HG02588 (cell line): ENCODE measurements around the gene COL5A1.
"Not testable (repeated sequence)": the region's sequence is repeated elsewhere in the genome, so short reads cannot be mapped to it uniquely, and the experiment has no call there.

Experiments
- ATAC-seq: cut with Tn5 transposase; IDR thresholded peaks from one replicate; pipeline ENCODE4 v1.9.1; 2021; ENCODE audit warnings: mild to moderate bottlenecking, moderate library complexity; ENCODE audit not compliant: unreplicated experiment

The COL5A1 gene

GRCh38 chr9:134638502-134639090 is 3.0 kb upstream of the COL5A1 start:
- ATAC-seq: no peak

DNA sequence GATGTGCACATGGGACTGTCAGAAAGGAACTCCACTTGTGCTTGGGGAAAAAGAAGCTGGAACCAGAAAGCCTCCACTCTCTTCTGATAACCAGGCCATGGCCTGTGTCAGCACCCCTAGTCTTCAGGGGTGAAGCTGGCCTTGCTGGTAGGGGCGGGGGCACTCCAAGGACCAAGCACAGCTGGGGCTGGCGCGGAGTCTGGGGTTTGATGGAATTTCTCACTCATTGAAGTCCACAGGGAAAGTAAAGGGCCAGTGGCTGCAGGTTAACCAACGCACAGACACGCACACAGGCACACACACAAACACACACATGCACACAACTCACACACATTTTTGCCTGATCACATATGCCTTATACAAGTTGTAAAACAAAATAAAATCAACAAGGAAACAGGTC is 1.6 kb upstream of the COL5A1 start:
- ATAC-seq: no peak

- ATAC-seq: no peak
These were observed 964 bp upstream of the COL5A1 start for GRCh38 chr9:134640506-134641172.

GRCh38 chr9:134641990-134642384 is 384 bp downstream of the COL5A1 start:
- no peak for ATAC-seq

GRCh38 chr9:134642385-134643181 is 980 bp downstream of the COL5A1 start:
- ATAC-seq: no peak

DNA sequence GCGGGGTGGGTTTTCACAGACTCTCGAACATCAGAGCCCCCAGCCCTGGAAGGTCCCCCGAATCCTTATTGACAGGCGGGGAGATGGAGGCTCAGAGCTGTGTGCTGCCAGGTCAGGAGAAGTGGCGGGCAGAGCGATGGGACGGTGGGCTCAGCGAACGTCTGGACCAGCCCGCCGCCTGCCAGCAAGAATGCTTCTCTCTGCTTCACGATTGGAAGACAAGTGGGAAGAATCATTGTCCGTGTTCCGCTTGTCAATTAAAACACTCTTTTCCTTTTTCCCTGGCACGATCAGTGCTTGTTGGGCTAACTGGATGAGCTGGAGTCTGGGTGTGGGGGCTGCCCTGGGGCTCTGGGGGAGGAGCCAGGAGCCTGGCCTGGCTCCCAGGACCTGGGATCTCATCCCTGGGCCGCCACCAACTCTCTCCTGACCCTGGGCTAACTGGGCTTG is 1.6 kb downstream of the COL5A1 start:
- ATAC-seq: no peak

GRCh38 chr9:134644401-134644724 is 2.8 kb downstream of the COL5A1 start:
- ATAC-seq: not testable (repeated sequence)

GRCh38 chr9:134644725-134645606 is 3.4 kb downstream of the COL5A1 start:
- ATAC-seq: no peak

- ATAC-seq: no peak
These were observed 4.2 kb downstream of the COL5A1 start for GRCh38 chr9:134645607-134646365.

DNA sequence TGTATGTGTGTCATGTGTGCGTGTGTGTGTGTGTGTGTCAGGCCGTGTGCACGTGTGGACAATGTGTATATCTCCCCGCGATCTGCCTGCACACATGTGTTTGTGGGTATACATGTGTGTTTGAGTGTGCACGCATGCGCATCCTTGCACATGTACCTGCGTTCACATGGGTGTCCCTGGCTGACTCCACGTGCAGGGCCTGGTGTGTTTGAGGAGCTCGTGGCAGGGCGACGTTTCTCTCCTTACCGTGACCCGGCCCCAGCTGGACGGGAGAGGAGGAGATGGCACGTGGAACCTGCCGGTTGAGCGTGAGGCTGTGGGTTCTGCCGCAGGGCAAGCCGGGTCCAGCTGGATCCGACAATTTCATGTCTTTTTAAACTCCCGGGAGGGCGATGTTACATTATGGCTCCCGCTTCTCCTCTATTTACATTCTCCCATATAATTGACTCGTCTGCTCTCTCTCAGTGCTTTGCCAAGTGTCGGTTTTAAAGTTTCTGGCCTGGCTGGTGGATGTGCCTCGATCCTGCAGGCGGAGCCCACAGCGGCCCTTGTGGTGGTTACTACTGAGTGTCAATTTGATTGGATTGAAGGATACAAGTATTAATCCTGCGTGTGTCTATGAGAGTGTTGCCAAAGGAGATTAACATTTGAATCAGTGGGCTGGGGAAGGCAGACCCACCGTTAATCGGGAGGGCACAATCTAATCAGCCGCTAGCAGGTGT is 5.9 kb downstream of the COL5A1 start:
- ATAC-seq: no peak

GRCh38 chr9:134648701-134649530 is 7.3 kb downstream of the COL5A1 start:
- no peak for ATAC-seq

DNA sequence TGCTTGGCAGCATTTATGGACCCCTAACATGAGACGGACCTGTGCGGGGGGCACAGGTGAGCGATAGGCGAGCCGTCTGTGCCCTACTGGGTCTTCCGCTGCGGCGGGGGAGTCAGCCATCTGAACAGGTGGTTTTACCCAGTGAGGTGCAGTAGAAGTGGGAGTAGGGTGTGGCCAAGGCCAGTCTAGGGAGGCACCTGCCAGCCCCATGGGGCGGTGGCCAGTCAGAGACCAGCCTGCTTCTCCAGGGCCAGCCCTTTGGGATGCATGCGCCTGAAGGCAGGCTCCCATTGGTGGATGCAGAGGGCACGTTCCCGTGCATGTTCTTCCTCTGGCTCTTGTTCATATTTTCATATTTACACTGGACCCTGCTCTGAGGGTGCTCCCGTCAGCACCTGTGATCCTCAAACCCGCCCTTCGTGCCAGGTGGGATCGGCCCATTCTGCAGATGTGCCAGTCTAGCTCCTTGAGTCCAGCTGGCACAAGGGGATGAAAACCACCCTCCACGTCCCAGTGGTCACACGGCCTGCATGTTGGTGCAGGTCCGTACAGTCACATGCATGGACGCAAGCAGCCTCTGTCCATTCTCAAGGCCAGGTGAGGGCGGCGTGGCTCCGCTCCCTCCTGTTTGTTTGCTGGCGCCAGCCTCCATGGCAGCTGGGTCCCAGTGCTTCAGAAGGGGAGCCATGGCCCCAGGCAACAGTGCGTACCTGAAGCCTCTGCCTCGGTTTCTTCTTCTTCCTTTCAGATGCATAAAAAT is 9.0 kb downstream of the COL5A1 start:
- ATAC-seq: no peak

DNA sequence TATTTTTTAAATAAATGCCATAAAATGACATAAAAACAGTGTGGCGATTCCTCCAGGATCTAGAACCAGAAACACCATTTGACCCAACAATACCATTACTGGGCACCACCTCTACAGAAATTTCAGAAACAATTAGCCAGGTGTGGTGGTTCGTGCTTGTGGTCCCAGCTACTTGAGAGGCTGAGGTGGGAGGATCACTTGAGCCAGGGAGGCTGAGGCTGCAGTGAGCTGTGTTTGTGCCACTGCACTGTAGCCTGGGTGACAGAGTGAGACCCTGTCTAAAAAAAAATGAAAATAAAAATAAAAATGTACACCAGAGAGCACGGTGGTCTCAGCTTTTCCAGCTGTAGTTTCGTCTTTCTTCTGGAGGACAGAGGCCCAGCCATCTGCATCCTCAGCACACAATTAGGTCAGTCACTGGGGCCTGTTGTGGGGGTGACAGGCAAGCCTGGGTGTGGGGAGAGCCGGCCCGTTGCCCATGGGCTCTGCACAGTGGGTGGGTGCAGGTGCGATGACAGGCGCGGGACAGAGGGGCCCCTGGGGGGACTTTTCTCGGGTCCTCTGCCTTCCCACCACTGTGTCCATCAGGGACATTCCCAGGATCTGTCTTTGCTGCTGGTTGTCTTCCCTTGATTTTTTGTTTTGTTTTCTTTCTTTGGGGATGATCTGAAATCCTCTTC is 9.8 kb downstream of the COL5A1 start:
- ATAC-seq: no peak

DNA sequence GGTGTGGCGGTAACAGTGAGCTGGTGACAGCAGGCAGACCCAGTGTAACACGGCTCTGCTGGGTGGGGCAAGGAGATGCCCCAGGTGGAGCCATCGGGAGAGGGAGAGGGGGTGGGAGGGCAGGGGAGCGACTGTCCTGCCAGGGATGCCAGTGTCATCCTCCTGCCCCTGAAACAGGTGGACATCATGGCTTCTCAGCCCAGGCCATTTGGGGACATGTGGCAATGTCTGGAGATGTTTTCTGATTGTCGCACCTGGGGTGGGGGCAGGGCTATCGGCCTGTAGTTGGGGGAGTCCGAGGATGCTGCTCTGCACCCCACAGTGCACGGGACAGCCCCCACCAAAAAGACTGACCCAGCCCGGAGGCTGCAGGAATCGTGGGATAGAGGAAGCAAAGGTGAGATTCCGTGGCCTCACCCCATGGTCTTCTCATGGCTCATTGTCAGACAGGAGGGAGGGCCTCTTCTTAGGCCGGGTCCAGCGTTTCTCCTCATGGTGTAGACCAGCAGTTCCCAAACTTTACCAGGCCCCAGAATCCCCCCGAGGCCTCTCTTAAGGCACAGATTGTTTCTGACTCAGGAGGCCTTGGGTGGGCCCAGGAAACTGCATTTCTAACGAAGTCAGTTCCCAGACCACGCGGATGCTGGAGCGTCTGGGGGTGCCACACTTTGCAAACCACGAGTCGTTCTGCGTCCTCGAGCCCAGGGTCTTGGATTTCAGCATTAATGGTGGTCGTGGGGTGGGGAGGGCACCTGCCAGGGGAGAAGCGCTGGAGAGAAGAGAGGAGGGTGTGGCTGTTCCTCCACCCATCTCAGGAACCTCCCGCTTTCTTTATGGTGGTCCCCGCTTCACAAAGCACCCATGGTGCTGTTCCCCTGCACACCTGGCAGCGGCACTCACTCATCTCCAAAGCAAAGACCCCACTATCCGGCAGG is 11.0 kb downstream of the COL5A1 start:
- ATAC-seq: no peak

DNA sequence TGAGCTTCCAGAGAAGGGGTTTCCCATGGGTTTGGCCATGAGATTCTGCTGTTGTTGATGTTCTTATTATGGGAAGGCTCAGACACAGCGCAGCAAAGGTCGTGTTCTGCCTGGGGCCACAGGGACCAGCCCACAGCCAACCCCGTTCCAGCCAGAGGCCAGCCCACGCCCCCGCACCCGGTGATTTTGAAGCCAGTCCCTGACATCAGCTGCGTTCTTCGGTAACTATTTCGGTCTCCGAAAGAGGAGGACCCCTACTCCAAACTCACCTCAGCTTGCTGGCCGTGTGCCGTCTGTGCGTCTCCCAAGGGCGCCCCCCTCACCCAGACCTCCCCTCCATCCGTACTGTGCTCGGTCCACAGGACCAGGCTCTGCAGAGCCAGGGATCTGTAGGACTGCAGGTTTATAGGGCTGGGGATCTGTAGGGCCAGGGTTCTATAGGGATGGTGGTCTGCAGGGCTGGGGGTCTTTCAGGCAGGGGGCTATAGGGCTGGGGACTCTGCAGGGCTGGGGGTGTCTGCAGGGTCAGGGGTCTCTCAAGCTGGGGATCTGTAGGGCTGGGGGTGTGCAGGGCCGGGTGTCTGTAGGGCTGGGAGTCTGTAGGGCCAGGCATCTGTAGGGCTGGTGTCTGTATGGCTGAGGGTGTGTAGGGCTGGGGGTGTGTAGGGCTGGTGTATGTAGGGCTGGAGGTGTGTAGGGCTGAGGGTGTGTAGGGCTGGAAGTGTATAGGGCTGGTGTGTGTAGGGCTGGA is 11.8 kb downstream of the COL5A1 start:
- ATAC-seq: no peak

GRCh38 chr9:134655101-134655500 is 13.5 kb downstream of the COL5A1 start:
- no peak for ATAC-seq
